ENCODE data around the gene KRTAP4-12. TPM values are rescaled to one million over a fixed set of nuclear protein-coding genes. Genes with fewer than 3 reads are reported as not detected.
"Not testable (repeated sequence)": the region's sequence is repeated elsewhere in the genome, so short reads cannot be mapped to it uniquely, and the experiment has no call there.

KRTAP4-12 gene
- total RNA-seq, 2 experiments from 2014 or later: not detected

DNA sequence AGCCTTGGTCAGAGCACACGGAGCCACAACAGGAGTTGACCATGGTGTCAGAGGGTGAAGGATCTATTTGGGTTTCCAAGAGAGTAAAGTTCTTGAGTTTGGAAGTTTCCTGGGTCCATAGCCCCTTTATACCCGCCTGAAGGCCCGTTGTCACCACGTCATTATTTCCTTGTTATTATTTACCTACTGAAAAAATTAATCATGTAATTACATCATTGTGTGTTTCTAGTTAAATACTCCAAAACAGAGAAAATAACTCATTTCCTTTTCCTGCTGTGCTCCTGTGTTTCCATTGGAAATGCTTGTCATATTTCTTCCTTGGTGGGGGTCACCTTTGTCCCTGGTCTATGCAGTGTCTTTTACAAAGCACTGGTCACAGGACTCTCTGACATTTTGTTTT lies 25.9 kb downstream of the KRTAP4-12 start, which contains the start of gene KRTAP4-8:
TSS of gene KRTAP4-8 (minus strand) at position 101 of the 400 bp plus-strand sequence. CDS start at position 43, 58 bp downstream.
- Mint-ChIP-seq H3K9me3 (no peaks in the 10 kb centered on the region), H3K27me3 (peaks cover 13% of the 10 kb centered on the region), H3K36me3 (no peaks in the 10 kb centered on the region), H3K4me3 (no peak within 1 kb of the TSS), H3K27ac (no peak within 1 kb of the TSS), H3K4me1 (peaks cover 1% of the 10 kb centered on the region)
- POLR2A ChIA-PET: no interaction called here
- ATAC-seq (ENCODE audit: low read depth) (no peak), DNase-seq (no peak)

DNA sequence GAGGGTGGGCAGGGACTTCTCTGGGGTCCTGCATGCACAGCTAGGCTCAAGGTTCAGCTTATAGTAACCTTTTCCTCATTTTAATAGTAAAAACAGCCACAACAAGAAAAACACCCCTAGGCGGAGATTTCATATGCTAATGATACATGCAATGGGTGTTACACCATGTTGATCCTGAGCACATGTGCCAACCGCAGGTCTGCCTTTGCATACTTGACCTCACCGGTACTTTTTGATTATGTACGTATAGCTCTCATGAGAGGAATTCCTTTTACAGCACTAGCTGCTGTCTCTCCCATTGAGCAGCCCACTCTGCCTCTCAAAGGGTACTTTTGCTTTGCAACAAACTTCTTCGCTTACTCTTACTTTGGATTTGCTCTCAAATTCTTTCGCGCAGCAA lies 27.9 kb downstream of the KRTAP4-12 start:
- ATAC-seq (ENCODE audit: low read depth) (no peak), DNase-seq (no peak)
- H3K4me1 Mint-ChIP-seq: peaks cover 1% of the 10 kb centered on the region
- H3K36me3 Mint-ChIP-seq: no peaks in the 10 kb centered on the region
- no peak overlapping the region for H3K27ac Mint-ChIP-seq
- no peak overlapping the region for H3K4me3 Mint-ChIP-seq
- POLR2A ChIA-PET: no interaction called here
- H3K9me3 Mint-ChIP-seq: no peaks in the 10 kb centered on the region
- H3K27me3 Mint-ChIP-seq: peaks cover 11% of the 10 kb centered on the region

DNA sequence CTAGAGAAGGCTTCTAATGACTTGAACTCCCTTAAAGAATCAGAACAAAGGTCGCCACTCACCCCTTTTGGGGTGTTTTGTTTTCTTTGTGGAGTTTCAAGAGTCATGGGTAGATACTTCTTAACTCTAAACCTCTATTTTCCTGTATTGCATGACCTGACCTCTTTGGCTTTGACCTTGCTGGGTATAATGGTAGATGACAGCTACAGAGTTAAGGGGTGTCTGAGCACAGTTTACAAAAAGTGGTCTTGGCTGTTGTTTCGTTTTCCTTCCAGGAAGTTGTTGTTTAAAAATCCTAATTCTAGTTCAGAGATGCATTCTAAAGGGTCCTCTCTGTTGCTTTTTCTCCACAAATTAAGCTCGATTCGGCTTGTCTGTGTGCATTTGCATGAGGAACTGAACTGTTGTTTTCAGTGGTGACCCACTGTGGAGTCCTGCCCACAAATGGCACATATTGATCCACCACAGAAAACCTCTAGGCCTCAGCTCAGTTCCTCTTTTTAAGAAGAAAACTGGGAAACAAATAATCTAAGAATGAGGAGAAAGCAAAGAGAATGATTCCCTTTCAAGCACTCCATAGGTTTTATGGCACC lies 35.1 kb downstream of the KRTAP4-12 start:
- H3K27ac Mint-ChIP-seq, H3K4me1 Mint-ChIP-seq, H3K27me3 Mint-ChIP-seq: not testable (repeated sequence)

DNA sequence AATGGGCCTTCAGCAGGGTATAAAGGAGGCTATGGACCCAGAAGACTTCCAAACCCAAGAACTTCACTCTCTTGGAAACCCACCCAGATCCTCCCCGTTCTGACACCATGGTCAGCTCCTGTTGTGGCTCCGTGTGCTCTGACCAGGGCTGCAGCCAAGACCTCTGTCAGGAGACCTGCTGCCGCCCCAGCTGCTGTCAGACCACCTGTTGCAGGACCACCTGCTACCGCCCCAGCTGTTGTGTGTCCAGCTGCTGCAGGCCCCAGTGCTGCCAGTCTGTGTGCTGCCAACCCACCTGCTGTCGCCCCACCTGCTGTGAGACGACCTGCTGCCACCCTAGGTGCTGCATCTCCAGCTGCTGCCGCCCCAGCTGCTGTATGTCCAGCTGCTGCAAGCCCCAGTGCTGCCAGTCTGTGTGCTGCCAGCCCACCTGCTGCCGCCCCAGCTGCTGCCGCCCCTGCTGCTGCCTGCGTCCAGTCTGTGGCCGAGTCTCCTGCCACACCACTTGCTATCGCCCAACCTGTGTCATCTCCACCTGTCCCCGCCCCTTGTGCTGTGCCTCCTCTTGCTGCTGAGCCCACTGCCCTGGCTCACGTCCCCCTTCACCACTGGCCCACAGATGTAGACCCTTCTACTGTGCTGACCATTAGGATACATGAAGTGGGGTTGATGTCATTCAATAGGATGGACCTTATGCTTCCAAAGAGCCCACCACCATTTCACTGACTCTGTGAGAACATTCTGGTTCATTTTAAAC lies 39.7 kb downstream of the KRTAP4-12 start, which contains the start of gene KRTAP4-7:
TSS of gene KRTAP4-7 (plus strand) at position 51 of the 757 bp plus-strand sequence. CDS start at position 108, 57 bp downstream.
- not testable (repeated sequence) for H3K4me3 Mint-ChIP-seq

More for the DNA sequence above, 35.1 kb downstream of the KRTAP4-12 start:
- H3K4me3 Mint-ChIP-seq; H3K9me3 Mint-ChIP-seq; POLR2A ChIA-PET; ATAC-seq (ENCODE audit: low read depth); H3K36me3 Mint-ChIP-seq; DNase-seq: not testable (repeated sequence)

DNA sequence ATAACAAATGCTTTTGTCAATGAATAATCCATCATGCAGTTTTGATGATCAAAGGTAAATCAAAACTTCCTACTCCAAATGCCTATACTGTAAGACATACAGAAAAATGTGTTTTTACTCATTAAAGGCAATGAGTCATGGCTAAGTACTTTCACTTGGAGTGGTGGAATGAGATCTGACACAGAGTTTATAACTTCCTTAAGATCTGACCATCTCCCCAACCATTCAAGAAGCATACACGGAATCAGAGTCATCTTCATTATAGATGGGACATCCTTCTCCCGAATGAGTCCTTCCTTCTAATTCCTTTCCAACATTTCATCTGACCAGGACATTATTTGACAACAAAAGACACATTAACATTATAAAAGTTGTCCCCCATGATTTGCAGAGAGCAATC lies 40.6 kb downstream of the KRTAP4-12 start:
- H3K27ac Mint-ChIP-seq; H3K36me3 Mint-ChIP-seq; ATAC-seq (ENCODE audit: low read depth); H3K9me3 Mint-ChIP-seq; H3K4me1 Mint-ChIP-seq; POLR2A ChIA-PET; H3K27me3 Mint-ChIP-seq; DNase-seq; H3K4me3 Mint-ChIP-seq: not testable (repeated sequence)

More for the DNA sequence above, 39.7 kb downstream of the KRTAP4-12 start, which contains the start of gene KRTAP4-7:
- H3K9me3 Mint-ChIP-seq; H3K36me3 Mint-ChIP-seq; H3K4me1 Mint-ChIP-seq; ATAC-seq (ENCODE audit: low read depth); H3K27me3 Mint-ChIP-seq; POLR2A ChIA-PET; H3K27ac Mint-ChIP-seq; DNase-seq: not testable (repeated sequence)

DNA sequence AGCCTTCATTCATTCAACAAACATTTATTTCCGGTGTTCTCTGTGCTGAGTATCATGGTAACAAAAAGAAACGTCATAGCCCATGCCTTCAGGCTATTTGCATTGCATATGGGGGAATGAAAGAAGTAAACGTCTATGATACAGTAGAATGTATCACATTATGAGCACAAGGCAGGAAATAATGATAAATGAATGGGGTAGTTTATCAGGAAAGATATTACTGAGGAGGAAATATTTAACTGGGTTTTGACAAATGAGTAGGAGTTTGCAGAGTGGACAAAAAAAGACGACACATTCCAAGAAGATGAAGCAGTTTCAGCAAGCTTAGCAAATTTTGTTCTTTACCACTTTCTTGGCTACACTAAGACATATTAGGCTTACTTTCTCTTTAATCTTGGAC lies 41.4 kb downstream of the KRTAP4-12 start:
- ATAC-seq (ENCODE audit: low read depth) (no peak), DNase-seq (no peak)
- Mint-ChIP-seq H3K27me3 (no peaks in the 10 kb centered on the region), H3K4me1 (no peaks in the 10 kb centered on the region), H3K27ac (no peak overlapping the region), H3K9me3 (peaks cover 3% of the 10 kb centered on the region), H3K4me3 (no peak overlapping the region), H3K36me3 (no peaks in the 10 kb centered on the region)
- POLR2A ChIA-PET: no interaction called here

DNA sequence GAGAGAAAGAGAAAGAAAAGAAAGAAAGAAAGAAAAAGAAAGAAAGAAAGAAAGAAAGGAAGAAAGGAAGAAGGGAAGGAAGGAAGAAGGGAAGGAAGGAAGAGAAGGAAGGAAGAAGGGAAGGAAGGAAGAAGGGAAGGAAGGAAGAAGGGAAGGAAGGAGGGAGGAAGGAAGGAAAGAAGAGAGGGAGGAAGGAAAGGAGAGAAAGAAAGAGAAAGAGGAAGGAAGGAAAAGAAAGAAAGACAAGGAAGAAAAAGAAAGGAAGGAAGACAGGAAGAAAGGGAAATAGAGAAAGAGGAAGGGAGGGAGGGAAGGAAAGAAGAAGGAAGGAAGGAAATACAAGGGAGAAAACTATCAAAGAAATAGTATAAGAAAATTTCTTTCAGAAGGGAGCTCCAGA lies 47.2 kb downstream of the KRTAP4-12 start:
- H3K36me3 Mint-ChIP-seq: no peaks in the 10 kb centered on the region
- H3K4me3 Mint-ChIP-seq: no peak overlapping the region
- no peaks in the 10 kb centered on the region for H3K4me1 Mint-ChIP-seq
- ATAC-seq (ENCODE audit: low read depth) (no peak), DNase-seq (no peak)
- POLR2A ChIA-PET: no interaction called here
- peaks cover 16% of the 10 kb centered on the region for H3K27me3 Mint-ChIP-seq
- no peaks in the 10 kb centered on the region for H3K9me3 Mint-ChIP-seq
- H3K27ac Mint-ChIP-seq: no peak overlapping the region

DNA sequence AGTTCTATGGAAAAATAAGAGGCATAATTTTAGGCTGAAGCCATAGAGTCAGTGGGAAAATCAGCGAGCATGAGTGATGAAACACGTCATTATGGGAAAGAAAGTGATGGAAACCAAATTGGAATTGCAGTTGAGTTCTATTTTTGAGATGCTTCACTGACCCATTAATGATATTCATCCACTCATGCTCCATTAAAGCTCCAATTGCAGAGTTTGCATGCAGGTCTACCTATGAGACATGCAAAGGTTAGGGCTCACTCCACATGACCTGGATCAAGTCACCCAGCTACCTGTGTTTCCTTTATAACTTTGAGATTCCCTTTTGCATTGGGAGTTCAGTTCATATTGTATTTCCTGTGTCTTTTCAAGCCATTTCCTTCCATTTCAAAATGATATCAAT lies 50.3 kb downstream of the KRTAP4-12 start:
- Mint-ChIP-seq H3K4me3 (no peak overlapping the region), H3K36me3 (no peaks in the 10 kb centered on the region), H3K27me3 (peaks cover 16% of the 10 kb centered on the region), H3K4me1 (peaks cover 2% of the 10 kb centered on the region), H3K27ac (no peak overlapping the region), H3K9me3 (no peaks in the 10 kb centered on the region)
- DNase-seq: no peak
- POLR2A ChIA-PET: no interaction called here
- ATAC-seq (ENCODE audit: low read depth): no peak

Other genes starting within 250 kb of the KRTAP4-12 start
- not detected for gene KRT20, start 238.9 kb downstream of the KRTAP4-12 start, total RNA-seq
- not detected for gene KRT23, start 186.5 kb downstream of the KRTAP4-12 start, total RNA-seq
- gene KRT39, start 157.2 kb downstream of the KRTAP4-12 start, total RNA-seq: not detected
- gene KRT40, start 139.9 kb downstream of the KRTAP4-12 start, total RNA-seq: not detected
- not detected for gene KRTAP3-3, start 130.0 kb downstream of the KRTAP4-12 start, total RNA-seq
- gene KRTAP3-2, start 124.3 kb downstream of the KRTAP4-12 start, total RNA-seq: not detected
- not detected for gene KRTAP3-1, start 115.1 kb downstream of the KRTAP4-12 start, total RNA-seq
- gene KRTAP1-5, start 97.0 kb downstream of the KRTAP4-12 start, total RNA-seq: not detected
- gene KRTAP1-4, start 94.0 kb downstream of the KRTAP4-12 start, total RNA-seq: not detected
- not detected for gene KRTAP1-3, start 89.3 kb downstream of the KRTAP4-12 start, total RNA-seq
- gene KRTAP1-1, start 82.7 kb downstream of the KRTAP4-12 start, total RNA-seq: not detected
- not detected for gene KRTAP2-1, start 76.9 kb downstream of the KRTAP4-12 start, total RNA-seq
- gene KRTAP2-2, start 69.0 kb downstream of the KRTAP4-12 start, total RNA-seq: not detected
- gene KRTAP2-3, start 64.1 kb downstream of the KRTAP4-12 start, total RNA-seq: not detected
- not detected for gene KRTAP2-4, start 58.3 kb downstream of the KRTAP4-12 start, total RNA-seq
- gene KRTAP4-7, start 40.0 kb downstream of the KRTAP4-12 start, total RNA-seq: not detected
- not detected for gene KRTAP4-8, start 26.0 kb downstream of the KRTAP4-12 start, total RNA-seq
- gene KRTAP4-16, start 22.0 kb downstream of the KRTAP4-12 start, total RNA-seq: not detected
- not detected for gene KRTAP4-9, start 18.8 kb downstream of the KRTAP4-12 start, total RNA-seq
- not detected for gene KRTAP4-11, start 5.8 kb downstream of the KRTAP4-12 start, total RNA-seq
- gene KRTAP4-6, start 16.4 kb upstream of the KRTAP4-12 start, total RNA-seq: not detected
- not detected for gene KRTAP4-5, start 25.6 kb upstream of the KRTAP4-12 start, total RNA-seq
- gene KRTAP4-4, start 36.6 kb upstream of the KRTAP4-12 start, total RNA-seq: not detected
- not detected for gene KRTAP4-3, start 44.0 kb upstream of the KRTAP4-12 start, total RNA-seq
- gene KRTAP4-2, start 54.0 kb upstream of the KRTAP4-12 start, total RNA-seq: not detected
- gene KRTAP4-1, start 60.7 kb upstream of the KRTAP4-12 start, total RNA-seq: not detected
- gene KRTAP9-1, start 65.7 kb upstream of the KRTAP4-12 start, total RNA-seq: not detected
- gene KRTAP9-2, start 102.5 kb upstream of the KRTAP4-12 start, total RNA-seq: not detected
- not detected for gene KRTAP9-3, start 108.3 kb upstream of the KRTAP4-12 start, total RNA-seq
- not detected for gene KRTAP9-8, start 113.8 kb upstream of the KRTAP4-12 start, total RNA-seq
- not detected for gene KRTAP9-4, start 125.5 kb upstream of the KRTAP4-12 start, total RNA-seq
- not detected for gene KRTAP9-9, start 131.2 kb upstream of the KRTAP4-12 start, total RNA-seq
- not detected for gene KRTAP9-6, start 141.2 kb upstream of the KRTAP4-12 start, total RNA-seq
- gene KRTAP9-7, start 151.5 kb upstream of the KRTAP4-12 start, total RNA-seq: not detected
- not detected for gene KRTAP29-1, start 178.7 kb upstream of the KRTAP4-12 start, total RNA-seq
- gene KRTAP16-1, start 185.1 kb upstream of the KRTAP4-12 start, total RNA-seq: not detected
- not detected for gene KRTAP17-1, start 191.5 kb upstream of the KRTAP4-12 start, total RNA-seq
- gene KRT33A, start 226.6 kb upstream of the KRTAP4-12 start, total RNA-seq: not detected
- not detected for gene KRT33B, start 245.6 kb upstream of the KRTAP4-12 start, total RNA-seq

Measured in activated naive CD8-positive, alpha-beta T cell treated with anti-CD3 and anti-CD28 coated beads, Interleukin-2, amount 10 ng/mL, durations not matched to agents 7 days and 5 days (primary cell).